A673 (cell line): ENCODE results near the gene NUDT14.

Source experiments
- EZH2 ChIP-seq: fragments of 200-600 bp; sonication (generic); IDR thresholded peaks from 2 replicates; pipeline ENCODE4 v1.6.1; 2017; ENCODE audit warnings: borderline replicate concordance, low read depth, mild to moderate bottlenecking, mixed read lengths, antibody characterized with exemption, low read length; ENCODE audit not compliant: poor library complexity, severe bottlenecking
- TF ChIP-seq, protein P1 (sequence below): fragments of 300-800, 200-600 bp; sonication (generic); conservative IDR thresholded peaks from 2 replicates; pipeline ENCODE4 v1.5.1; 2017; ENCODE audit warnings: low read depth, mild to moderate bottlenecking, antibody characterized with exemption, low read length, moderate library complexity, mixed read lengths

- TF ChIP-seq, protein P1, sequence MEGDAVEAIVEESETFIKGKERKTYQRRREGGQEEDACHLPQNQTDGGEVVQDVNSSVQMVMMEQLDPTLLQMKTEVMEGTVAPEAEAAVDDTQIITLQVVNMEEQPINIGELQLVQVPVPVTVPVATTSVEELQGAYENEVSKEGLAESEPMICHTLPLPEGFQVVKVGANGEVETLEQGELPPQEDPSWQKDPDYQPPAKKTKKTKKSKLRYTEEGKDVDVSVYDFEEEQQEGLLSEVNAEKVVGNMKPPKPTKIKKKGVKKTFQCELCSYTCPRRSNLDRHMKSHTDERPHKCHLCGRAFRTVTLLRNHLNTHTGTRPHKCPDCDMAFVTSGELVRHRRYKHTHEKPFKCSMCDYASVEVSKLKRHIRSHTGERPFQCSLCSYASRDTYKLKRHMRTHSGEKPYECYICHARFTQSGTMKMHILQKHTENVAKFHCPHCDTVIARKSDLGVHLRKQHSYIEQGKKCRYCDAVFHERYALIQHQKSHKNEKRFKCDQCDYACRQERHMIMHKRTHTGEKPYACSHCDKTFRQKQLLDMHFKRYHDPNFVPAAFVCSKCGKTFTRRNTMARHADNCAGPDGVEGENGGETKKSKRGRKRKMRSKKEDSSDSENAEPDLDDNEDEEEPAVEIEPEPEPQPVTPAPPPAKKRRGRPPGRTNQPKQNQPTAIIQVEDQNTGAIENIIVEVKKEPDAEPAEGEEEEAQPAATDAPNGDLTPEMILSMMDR: no peak
- no peak for TF ChIP-seq EZH2
Observed at GRCh38 chr14:105140581-105140980, 40.5 kb downstream of the NUDT14 start.
